HG03060 (cell line): ENCODE data around the gene UBR2.

Source experiments
- ATAC-seq: cut with Tn5 transposase; IDR thresholded peaks from one replicate; pipeline ENCODE4 v1.9.1; 2021; ENCODE audit warnings: low read depth, moderate number of reproducible peaks; ENCODE audit not compliant: unreplicated experiment

Gene UBR2

DNA sequence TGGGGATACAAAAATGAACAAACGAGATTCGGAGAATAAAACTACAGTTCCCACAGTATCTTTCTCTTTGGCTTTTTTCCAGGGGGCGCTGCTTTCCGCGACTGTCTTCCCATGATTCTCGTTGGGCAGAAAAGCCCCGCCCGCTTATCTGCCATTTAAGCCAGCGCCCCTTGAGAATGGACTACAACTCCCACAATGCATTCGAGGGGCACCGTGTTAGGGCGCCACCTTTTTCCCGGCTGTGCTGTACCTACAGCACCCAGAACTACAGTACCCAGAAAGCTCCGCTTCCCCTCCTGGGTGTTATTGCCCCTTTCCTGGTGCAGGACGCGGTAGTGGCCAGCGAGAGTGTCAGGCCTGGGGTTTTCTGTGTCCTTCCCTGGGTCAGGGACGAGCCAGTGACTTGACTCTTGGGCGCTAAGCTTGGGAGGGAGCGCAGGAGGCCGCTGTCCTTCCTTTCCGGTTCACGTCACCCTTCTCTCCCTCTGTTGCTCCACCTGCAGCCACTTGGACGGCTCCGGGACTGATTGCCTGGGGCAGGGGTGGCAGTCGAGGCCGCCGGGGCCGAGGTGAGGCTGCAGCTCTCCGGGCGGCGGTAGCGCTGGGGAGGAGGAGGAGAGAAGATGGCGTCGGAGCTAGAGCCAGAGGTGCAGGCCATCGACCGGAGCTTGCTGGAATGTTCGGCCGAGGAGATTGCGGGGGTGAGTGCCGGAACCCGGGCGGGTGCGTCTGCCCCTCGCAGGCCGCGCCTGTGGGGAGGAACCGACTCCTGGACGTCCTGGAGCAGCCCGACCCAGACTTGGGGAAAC is at the start of gene UBR2:
UBR2 (plus strand) TSS at position 333 of the 809 bp plus-strand sequence; CDS start at position 624, 291 bp downstream.
- peak; percentile 88 for ATAC-seq

DNA sequence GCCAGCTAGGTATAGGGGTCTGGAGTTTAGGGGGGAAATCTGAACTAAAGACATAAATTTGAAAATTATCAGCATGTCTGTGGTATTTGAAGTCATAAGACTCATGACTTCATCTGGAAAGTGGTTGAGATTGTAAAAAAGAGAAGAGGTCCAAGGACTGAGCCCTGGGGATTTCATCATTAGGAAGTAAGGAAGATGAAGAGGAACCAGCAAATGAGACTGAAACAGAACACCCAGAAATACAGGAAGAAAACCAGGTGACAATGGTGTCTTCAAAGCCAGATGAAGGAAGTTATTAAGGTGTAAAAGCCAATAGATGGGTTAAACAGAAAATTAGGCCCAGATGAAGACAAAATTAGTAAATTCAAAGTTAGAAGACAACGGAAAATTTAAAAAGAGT is 49.1 kb upstream of the UBR2 start:
- no peak for ATAC-seq

DNA sequence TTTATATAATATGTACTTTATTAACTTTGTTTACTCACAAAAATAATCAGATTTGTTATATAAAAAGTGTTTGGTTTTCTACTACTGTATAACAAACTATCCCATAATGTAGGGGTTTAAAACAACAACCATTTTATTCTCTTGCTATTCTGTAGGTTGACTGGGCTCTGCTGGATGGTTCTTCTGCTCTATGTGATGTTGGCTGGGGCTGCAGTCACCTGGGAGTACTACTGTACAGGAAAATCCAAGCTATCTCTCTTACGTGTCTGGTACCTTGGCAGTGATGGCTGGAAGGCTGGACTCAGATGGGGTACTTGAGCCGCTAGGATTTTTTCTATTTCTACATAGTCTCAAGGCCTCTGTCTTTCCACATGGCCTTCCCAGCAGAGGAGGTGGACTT is 44.0 kb upstream of the UBR2 start:
- ATAC-seq, result no peak

GRCh38 chr6:42520786-42521607 is 42.8 kb upstream of the UBR2 start:
- peak; percentile 74 for ATAC-seq

GRCh38 chr6:42522036-42522435 is 41.8 kb upstream of the UBR2 start:
- ATAC-seq, result no peak

- no peak for ATAC-seq
Measured at GRCh38 chr6:42522942-42523814, 40.7 kb upstream of the UBR2 start.

DNA sequence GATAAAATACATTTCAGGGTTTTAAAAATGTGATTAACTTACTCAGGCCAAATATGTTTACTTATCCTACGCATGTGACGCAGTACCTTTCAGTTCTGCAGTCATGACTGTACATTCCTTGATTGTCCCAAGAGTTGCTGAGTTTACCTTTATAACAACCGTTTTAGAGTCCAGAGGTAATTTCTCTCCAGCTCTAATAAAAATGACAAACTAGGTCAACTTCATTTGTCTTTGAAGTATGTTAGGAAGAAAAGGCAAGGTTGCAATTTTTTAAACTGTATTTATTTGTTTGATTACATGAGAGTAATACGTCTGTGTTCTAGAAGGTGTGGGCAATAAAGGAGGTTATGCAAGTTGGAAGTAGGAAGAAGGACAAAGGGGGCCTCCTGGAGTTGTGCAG is 38.6 kb upstream of the UBR2 start:
- no peak for ATAC-seq

DNA sequence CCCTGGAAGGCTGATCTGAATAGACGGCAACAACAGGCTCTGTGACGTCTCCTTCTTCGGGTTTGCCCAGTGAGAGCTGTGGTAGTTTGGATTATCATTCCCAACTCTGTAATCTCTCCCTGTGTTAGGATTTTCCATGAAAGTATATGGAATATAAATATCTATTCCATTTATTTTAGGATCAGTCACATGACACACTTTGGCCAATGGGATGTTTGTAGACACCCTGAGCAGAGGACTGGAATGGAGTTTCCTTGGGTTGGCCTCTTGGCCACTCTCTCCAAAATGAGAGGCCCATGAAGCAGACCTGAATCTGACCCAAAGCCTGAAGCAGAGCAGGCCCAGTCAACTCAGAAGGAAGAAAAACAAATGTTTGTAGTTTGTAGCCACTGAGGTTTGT is 37.2 kb upstream of the UBR2 start:
- no peak for ATAC-seq

DNA sequence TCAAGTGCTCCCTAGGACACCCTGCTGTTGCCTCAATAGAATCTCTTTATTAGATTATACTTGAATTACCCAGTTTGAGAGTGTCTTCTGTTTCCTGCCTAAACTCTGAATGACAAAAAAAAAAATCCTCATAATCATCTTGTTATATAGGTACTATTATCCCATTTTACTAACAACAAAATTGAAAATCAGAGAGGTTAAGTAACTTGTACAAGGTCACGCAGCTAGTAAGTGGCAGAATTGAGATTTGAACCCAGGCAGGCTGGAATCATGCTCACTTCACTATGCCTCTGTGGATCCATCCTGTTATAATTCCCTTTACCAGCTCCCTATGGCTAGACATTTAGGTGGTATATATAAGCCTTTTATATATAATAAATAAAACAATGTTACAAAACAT is 36.6 kb upstream of the UBR2 start:
- ATAC-seq, result no peak

GRCh38 chr6:42530296-42530695 is 33.5 kb upstream of the UBR2 start:
- ATAC-seq, result no peak

DNA sequence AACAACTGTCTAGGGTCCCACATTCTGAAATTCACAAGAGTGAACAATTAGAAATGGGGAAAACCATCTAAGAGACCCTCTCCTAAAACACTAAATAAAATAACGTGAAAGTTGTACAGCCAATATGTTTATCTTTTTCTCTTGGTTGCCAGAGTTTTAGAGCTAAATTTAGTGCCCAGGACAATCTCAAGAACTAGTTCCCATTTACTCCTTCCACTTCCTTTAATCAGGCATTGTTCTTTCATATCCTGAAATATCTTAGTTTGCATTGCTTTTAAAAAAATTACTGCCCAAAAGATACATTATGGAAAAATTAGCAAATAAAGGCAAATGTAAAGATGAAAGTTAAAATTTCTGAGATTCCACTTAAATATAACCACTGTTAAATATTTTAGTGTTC is 33.1 kb upstream of the UBR2 start:
- no peak for ATAC-seq

DNA sequence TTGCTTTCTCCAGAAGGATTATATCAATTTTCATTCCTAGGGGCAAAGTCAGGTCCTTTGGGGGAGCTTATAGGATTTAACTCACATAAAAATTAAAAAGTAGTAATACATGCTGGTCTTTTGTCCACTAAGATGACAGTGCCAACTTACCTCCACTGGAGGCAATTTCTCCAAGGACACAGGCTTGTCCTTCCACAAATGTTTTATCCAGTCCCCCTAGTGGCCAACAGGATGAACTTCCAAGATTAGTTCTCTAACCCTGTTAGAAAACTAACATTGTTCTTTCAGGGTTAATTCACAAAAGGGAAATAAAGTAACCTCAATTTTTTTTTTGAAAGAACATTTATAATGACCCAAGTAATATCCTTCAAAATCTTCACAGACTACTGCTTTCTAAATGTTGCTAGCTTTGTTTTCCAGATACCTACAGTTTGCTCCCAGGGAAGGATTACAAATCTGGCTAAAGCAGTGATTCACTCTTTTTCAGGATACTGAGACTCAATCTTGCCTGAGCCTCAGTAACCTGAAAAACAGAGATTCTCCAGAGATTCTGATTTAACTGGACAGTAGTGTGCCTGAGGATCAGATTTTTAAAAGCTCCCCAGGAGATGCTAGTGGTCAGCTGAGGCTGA is 31.7 kb upstream of the UBR2 start:
- ATAC-seq, result no peak

- no peak for ATAC-seq
Measured at GRCh38 chr6:42533794-42534193, 30.0 kb upstream of the UBR2 start.

- ATAC-seq, result no peak
Measured at GRCh38 chr6:42537536-42537935, 26.3 kb upstream of the UBR2 start.

DNA sequence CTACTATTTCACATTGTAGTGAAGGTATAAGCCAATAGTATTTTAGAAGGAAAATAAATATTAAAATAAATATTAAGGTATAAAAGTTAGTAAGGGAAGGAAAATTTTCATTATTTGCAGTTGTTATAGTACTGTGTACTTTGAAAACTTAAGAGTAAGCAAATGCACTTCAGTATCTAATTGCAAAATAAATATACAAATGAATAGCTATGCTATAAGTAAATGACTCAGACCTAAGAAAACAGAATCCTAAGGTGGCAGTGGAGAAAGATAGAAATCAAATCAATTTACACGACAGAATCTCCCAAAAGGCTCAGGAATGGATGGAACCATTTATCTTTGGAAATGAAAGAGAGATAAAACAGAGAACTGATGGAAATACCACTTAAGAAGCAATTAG is 24.7 kb upstream of the UBR2 start:
- no peak for ATAC-seq

- ATAC-seq, result no peak
Measured at GRCh38 chr6:42545226-42545773, 18.5 kb upstream of the UBR2 start.

DNA sequence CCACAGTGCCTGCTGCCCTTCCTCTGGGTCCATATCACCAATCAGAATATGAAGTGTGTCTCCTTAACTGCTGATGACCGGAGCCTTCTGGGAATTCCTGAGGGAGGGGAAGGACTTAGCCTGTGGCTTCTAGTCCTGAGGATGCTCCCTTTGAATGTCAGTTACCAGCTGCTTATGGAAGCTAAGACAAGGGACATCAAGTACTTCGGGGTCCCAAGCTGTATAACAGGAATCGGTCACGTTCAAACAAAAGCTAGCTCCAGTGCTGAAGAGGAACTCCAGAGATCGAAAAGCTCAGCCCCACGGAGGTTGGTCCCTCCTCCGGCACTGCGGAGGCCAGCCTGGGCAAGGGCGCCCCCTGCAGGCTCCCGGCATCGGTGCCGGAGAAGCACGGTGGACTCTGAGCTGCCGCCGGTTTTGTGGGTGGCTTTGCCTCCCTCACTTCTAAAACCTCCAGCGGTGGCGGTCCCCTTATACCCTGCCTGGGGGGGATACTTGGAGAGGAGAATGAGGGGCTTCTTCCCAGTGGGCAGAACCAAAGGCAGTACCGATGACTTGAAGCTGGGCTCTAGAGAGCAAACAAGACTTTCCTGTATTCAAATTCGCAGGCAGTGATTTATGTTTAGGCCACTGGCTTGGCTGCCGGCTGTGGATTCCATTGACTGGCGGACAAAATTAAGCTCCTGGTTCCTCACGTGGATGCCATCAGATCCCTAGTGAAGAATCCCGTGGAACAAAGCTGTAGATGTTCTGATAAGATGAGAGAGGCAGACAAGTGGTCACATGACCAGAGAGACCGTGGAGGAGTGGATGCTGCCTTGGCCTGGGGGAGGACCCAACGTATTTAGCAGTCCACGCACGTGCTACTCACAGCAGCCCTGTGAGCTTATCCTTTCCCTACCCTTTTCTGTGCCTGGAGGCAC is 16.2 kb upstream of the UBR2 start:
- ATAC-seq, result peak; percentile 73

DNA sequence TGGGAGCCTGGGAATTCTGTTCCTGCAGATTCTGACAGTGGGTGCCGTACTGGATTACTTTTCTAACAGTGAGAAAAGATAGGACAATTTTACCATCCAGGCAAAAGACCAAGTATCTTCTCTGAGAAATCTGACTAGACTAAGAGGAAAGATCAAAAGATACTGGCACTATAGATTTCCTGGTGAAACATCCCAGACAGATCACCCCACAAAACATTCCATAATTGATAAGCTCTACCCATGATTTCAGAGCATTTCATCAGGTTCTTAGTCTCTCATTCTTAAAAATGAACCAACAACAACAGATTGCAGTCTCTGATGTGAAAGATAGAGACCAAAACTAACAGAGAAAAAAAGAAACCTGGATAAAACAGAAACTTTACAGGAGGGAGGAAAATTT is 13.6 kb upstream of the UBR2 start:
- no peak for ATAC-seq

DNA sequence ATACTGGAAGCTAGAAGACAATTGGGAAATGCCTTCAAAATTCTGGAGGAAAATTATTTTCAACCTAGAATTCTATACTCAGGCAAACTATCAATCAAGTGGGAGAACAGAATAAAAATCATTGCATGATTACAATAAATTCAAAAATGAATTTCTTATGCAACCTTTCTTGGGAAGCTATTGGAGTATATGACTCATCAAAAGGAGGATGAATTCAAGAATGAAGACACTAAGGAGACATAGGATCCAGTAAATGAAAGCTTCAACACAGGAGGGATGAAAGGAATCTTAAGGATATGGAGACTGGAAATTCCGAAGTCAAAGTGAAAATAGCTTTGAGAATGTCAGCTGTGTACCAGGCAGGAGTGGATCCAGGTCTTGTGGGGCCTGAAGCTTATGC is 12.6 kb upstream of the UBR2 start:
- no peak for ATAC-seq
